CD4-positive, alpha-beta T cell treated with Interleukin-6 at 100 ng/mL for 8 hours (primary cell): ENCODE results near the gene CYP3A7.
"Not testable (repeated sequence)": the region's sequence is repeated elsewhere in the genome, so short reads cannot be mapped to it uniquely, and the experiment has no call there.

ENCODE experiments used
- DNase-seq: peaks from one replicate; pipeline ENCODE4 v3.0.0-alpha.2; 2020; ENCODE audit warnings: mixed read lengths, low spot score

The CYP3A7 gene

DNA sequence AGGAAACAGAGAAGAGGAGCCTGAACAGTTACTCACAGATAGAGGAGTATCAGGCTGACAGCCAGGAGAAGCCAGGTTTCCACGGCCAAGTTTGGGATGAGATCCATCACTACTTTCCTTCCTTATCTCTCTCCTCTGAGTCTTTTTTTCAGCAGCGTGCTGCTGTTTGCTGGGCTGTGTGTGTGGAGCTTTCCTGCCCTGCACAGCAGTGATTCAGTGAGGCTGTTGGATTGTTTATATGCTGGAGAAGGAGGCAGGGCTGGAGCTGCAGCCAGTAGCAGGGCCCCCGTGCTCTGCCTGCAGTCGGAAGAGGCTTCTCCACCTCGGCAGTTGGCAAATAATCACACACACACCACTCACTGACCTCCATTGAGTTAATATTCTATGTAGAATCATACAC, at the start of gene CYP3A7:
CYP3A7 (minus strand) TSS at position 210 of the 400 bp plus-strand sequence; CDS start at position 107, 103 bp downstream.
- DNase-seq = no peak

DNA sequence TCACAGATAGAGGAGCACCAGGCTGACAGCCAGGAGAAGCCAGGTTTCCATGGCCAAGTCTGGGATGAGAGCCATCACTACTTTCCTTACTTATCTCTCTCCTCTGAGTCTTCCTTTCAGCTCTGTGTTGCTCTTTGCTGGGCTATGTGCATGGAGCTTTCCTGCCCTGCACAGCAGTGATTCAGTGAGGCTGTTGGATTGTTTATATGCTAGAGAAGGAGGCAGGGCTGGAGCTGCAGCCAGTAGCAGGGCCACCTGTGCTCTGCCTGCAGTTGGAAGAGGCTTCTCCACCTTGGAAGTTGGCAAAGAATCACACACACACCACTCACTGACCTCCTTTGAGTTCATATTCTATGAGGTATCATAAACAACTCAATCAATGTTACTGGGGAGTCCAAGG, 49.0 kb upstream of the CYP3A7 start, which contains the start of gene CYP3A4:
CYP3A4 (minus strand) TSS at position 178 of the 400 bp plus-strand sequence; CDS start at position 75, 103 bp downstream.
- DNase-seq = no peak

DNA sequence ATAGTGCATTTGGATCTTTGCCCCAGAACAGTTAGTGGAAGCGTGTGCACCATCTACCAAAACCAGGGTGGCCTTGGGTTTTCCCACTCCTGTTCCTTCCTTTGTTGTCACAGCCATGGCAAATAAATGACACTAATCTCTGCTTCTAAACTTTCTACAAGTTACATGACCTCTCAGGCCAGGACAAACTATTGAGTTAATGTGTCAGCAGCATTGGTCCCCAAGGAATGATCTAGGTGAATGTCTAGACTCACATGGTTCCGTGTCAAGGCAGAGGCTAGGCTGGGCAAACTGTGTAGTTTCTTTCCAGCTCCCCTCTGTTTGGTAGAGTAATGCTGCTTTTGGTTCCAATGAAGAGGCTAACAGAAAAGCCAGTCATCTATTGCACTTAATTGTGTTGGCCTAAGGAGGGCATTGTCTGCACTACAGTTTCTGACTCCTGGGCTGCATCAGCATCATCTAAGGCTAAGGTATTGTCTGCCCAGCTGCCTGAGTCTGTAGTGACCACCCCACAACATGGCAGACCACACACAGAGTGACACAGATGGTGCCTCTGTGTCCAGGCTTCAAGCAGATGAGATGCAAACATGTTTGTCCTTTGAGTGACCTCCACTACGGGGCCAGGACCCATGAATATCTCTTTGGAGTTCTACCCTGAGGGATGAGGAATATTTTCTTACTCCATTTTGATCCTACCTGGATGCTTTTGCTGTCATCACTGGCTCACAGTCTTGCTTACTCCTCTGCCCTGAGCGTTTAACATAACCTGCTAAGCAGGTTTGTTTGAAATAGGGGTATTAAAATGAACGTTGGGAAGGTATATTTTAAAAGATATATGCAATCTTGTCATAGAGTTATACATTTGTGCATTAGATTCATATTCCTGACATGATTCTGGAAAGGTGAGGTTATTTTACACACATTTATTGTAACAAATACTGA, 47.3 kb upstream of the CYP3A7 start:
- no peak for DNase-seq

DNA sequence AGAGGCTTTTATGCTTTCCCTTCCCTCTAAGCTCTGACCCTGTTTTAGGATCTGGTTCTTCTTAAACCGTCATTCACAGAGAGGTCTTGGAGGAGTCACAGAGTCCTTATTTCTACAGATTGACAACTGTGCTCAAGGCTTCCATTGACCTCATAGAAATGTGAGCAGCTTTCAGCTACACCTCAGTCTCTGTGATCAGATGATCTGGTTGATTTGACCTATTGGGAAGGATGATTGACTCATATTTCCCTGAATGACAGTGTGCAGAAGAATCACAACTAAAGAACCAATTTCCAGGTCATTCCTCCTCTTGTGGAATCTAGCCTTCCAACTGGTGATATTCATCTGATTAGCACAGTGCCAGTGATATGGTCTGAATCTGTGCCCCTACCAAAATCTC, 45.6 kb upstream of the CYP3A7 start:
- no peak for DNase-seq

DNA sequence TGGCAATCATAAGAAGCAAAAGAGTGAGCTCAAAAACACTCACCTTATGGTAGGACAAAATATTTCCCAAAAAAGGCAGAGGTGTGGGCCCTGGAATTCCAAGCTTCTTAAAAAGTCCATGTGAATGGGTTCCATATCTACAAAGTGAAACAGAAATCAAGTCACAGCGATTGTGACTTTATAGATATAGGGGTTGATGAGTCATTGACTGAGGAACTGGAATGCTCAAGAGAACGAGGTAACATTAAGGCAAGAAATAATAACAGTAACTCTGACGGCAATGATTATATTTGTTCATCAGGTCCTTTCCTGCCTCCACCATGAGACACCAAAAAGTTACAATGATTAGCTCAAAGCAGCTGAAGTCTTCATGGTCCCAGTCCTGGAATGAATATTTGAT, 45.0 kb upstream of the CYP3A7 start:
- DNase-seq = no peak

DNA sequence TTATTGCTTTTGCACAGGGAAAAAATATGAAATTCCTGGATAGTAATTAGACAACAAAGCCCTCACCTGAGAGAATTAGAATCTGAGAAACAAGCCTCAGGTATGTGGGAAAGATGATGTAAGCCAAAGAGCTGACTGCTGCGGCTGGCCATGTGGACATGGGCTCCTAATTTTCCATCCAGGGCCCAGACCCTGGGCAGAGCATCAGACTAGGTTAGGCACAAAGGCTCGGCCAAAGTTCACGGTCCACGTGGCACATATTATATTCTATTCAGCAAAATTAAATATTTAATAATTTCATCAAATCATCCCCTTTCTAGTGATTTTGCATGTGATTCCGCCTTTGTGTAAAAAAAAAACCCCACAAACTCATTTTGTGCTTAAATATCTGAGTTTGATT, 43.9 kb upstream of the CYP3A7 start:
- no peak for DNase-seq

DNA sequence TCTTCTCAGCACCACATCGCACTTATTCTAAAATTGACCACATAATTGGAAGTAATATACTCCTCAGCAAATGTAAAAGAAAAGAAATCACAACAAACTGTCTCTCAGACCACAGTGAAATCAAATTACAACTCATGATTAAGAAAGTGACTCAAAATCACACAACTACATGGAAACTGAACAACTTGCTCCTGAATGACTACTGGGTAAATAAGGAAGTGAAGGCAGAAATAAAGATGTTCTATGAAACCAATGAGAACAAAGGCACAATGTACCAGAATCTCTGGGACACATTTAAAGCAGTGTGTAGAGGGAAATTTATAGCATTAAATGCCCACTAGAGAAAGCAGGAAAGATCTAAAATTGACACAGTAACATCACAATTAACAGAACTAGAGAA, 38.4 kb upstream of the CYP3A7 start:
- not testable (repeated sequence) for DNase-seq

DNA sequence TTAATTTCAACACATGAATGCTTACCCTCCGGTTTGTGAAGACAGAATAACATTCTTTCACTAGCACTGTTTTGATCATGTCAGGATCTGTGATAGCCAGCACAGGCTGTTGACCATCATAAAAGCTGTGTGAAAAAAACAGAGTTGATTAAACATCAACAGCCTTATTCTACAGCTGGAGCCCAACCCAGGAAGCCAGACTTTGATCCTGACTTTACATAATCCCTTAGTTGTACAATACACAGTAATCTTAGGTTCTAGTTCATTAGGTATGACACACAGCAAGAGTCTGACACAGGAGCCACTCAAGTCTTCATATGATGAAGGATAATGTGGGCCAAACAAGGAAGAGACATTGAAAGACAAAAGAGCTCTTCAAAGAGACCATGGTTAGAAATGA, 37.6 kb upstream of the CYP3A7 start:
- no peak for DNase-seq

DNA sequence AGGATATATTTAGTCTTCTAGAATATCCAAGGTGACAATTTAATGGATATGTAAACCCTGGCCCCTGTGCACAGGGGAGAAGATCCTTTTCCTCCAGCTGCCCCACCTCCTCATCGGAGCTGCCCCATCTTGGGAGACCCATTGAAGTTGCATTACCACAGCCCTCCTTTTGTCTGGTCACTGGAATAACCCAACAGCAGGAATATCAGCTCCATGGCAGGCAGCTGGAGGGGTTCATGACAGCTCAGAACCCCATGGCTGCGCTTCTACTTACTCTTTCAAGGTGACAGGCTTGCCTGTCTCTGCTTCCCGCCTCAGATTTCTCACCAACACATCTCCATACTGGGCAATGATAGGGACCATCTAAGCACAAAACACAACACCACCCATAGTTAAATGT, 34.5 kb upstream of the CYP3A7 start:
- not testable (repeated sequence) for DNase-seq

DNA sequence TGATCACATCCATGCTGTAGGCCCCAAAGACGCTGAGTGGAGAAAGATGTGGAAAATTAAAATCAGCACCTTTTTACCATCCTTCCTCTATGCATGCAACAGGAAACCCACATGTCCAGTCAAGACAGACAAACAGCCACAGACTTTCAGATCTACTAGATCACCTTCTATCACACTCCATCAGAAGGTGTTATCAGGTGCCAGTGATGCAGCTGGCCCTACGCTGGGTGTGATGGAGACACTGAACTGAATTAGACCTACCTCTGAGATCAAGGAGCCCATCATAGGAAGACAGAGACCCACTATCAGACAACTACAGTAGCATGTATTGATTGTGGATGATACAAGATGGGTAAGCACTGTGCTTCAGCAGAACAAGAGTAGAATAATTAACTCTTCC, 33.5 kb upstream of the CYP3A7 start:
- no peak for DNase-seq

DNA sequence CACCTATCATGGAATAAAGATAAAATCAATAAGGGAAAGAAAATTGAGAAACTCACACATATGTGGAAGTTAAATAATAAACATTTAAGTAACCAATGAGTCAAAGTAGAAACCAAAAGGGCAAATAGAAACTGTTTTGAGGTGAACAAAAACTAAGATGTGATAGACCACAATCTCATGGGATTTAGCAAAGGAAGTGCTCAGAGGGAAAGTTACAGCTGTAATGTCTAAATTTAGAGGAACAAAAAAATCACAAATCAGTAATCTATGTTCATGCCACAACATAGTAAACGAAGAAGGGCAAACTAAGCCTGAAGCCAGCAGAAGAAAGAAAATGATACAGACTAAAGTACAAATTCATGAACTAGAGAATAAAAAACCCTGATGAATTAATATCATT, 32.7 kb upstream of the CYP3A7 start:
- no peak for DNase-seq

DNA sequence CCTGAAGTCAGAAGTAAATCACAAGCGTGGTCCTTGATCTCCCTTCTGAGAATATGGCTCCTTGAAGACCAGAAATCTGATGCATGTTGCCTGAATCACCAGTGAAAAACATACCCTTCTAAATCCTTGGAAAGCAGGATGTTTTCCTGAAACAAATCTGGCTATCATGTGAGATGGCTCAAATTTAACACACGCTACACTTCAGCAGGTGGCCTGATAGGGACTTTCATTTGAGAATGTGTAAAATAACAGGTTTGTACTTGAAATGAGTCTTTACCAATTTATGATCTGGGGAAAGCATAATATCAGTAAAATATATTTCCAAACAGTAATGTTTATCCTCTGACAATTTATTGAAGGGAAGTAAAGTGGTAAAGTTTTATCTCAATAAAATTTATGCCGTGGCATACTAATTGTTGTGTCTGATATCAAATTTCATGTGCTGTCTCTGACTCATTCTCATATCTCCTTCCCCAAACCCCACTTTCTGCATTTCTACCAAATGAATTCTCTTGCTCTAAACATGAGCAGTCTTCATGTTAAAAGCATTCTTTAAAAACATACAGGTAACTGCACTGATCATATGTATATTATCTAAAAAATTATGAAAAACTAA, 31.6 kb upstream of the CYP3A7 start:
- no peak for DNase-seq

DNA sequence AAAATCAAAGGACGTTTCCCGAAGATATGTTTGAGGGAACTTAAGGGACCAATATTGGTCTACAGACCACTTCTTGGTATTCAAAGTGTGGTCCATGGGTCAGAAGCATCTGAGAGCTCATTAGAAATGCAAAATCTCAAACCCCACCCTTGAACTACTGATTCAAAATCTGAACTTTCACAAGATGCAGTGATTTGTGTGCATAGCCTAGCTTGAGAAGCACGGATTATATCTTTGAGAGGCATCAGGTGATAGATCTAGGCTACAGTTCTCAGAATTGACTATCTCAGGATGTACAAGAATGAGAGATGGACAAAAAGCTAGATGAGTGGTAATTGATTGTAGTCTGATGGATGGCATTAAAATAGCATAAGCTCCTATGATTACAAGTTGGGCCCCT, 29.5 kb upstream of the CYP3A7 start:
- no peak for DNase-seq

DNA sequence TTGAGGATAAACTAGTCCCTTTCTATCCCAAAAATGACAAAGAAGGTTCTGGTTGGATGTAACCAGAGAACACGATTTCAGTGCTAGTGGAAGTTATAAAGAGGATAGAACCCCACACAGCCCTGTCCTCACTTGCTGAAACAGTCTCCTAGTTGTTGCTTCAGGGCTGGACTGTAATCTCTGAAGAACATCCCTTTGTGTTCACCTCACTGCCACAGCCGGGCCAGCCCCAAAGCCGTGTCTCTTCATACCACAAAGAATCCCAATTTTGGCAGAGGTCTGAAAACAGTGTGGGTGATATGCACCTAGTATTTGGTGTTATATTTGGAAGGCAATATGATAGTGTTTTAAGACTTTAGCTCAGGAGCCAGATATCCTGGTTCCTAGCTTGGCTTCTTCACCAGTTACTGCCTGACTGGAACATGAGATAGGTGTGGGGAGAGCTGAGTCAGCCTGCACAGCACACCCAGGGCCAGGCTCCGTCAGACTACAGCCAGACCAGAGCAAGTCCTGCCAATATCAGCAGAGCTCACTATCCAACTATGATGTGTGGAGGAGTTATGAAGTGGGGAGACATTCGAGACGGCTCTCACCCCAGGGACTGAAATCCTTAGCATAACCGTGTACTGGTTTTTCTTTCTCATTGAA, 27.8 kb upstream of the CYP3A7 start:
- DNase-seq = no peak

DNA sequence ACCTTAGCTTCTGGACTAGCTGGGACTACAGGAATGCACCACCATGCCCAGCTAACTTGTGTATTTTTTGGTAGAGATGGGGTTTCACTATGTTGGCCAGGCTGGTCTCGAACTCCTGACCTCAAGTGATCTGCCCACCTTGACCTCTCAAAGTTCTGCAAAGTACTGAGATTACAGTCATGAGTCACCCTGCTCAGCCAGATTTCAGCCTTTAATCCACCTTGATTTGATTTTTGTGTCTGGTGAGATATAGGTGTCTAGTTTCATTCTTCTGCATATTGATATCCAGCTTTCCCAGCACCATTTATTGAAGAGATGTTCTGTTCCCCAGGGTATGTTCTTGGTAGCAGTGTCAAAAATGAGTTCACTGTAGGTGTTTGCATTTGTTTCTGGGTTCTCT, 20.1 kb upstream of the CYP3A7 start:
- no peak for DNase-seq

DNA sequence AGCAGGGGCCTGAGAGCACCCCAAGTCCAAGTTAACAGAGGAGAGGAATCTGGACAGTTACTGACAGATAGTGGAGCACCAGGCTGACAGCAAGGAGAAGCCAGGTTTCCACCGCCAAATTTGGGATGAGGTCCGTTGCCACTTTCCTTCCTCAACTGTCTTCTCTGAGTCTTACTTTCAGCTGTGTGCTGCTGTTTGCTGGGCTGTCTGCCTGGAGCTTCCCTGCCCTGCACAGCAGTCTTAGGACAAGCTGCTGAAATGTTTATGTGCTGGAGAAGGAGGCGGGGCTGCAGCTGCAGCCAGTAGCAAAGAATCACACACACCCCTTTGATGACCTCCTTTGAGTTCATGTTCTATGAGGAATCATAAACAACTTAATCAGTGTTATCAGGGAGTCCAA, 17.4 kb upstream of the CYP3A7 start:
- DNase-seq = no peak

DNA sequence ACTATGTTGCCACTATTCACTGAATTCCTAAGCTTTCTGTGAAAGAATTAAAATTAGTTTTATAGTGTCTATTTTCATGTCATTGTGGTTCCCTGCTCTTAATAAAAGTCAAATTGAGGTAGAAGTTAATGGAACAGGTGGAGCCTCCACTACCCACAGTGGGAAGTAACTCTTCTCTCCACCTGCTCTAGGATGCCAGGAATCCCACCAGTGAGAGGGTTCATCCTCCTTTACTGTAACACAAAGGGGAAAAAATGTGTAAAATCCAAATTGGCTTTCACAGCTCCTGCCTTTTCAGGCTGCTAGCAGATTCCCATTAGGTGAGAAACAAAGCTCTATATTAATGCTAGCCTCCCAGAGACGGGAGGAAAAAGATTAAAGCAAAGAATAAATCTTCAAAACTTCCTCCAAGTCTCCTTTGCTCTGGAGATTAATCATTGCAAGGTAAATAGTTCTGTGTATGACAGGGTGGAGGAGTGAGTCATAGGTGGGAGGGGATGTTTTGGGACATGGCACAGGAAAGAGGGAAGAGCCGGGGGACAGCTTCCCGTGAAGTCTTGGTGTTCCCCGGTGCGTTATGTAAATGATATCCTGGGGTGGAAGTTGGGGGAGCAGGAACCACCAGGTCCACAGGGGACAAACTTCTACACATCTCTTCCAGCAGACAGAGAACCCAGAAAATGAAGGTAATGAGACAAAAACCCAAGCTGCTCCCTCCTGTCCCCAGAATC, 16.5 kb upstream of the CYP3A7 start:
- not testable (repeated sequence) for DNase-seq

DNA sequence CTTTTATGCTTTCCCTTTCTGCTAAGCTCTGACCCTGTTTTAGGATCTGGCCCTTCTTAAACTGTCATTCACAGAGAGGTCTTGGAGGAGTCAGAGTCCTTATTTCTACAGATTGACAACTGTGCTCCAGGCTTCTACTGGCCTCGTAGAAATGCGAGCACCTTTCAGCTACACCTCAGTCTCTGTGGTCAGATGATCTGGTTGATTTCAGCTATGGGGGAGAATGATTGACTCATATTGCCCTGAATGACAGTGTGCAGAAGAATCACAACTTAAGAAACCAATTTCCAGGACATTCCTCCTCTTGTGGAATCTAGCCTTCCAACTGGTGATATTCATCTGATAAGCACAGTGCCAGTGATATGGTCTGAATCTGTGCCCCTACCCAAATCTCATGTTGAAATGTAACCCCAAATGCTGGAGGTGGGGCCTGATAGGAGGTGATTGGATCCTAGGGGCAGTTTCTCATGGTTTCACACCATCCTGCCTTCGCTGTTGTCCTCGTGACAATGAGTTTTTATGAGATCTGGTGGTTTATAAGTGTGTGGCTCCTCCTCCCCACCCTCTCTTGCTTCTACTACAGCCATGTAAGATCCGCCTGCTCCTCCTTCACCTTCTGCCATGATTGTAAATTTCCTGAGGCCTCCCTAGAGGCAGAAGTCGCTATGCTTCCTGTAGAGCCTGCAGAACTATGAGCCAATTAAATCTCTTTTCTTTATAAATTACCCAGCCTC, 14.0 kb upstream of the CYP3A7 start:
- DNase-seq = no peak

DNA sequence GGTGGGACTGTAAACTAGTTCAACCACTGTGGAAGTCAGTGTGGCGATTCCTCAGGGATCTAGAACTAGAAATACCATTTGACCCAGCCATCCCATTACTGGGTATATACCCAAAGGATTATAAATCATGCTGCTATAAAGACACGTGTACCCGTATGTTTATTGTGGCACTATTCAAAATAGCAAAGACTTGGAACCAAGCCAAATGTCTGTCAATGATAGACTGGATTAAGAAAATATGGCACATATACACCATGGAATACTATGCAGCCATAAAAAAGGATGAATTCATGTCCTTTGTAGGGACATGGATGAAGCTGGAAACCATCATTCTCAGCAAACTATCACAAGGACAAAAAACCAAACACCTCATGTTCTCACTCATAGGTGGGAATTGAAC, 11.9 kb upstream of the CYP3A7 start:
- DNase-seq = not testable (repeated sequence)

DNA sequence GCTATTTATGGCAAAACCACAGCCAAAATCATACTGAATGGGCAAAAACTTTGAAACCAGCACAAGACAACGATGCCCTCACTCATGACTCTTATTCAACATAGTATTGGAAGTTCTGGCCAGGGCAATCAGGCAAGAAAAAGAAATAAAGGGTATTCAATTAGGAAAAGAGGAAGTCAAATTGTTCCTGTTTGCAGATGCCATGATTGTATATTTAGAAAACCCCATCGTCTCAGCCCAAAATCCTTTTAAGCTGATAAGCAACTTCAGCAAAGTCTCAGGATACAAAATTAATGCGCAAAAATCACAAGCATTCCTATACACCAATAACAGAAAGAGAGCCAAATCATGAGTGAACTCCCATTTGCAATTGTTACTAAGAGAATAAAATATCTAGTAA, 10.4 kb upstream of the CYP3A7 start:
- not testable (repeated sequence) for DNase-seq

DNA sequence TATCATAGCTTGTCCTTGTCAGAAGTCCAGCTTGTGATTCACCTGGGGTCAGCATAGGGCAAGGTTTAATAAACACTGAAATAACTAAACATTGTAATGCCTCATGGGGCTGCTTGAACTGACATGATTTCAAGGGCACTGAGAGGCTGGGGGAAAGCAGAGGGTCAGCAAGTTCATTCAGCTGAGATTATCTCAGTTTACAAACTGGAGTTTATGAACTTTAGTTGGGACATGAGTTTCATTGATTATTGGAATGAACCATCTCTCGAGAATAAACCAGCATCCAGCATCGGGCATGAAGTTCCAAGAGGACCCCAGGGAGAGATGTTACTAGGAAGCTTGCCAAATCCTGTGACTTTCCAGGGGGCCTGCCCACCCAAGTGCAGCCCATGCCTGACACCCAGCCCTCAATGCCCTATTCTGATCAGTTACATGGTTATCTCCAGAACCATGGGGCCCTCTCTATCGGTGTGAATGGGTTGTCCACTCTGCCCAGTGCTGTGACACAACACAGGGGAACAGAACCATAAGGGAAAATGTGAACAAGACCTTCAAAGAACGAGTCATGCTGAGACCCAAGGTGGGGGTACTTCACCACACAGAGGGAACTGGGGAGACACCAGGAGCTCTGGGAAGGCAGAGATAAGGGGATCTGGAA, 7.9 kb upstream of the CYP3A7 start:
- DNase-seq = no peak
